Trophoblast cell (in vitro differentiated cells and primary cell): ENCODE measurements around the gene MPZL1.

ENCODE experiments used
- DNase-seq, 2 donors: peaks; one replicate each; pipeline ENCODE4 v3.0.0-alpha.2; 2016
- H2AFZ ChIP-seq: 2 replicates; pipeline ENCODE4 v1.6.1; 2013; ENCODE audit warnings: low read length, moderate library complexity, mild to moderate bottlenecking; ENCODE audit not compliant: insufficient read depth, poor library complexity
- H2AK5ac ChIP-seq: 2 replicates; pipeline ENCODE4 v1.6.1; 2013; ENCODE audit warnings: mild to moderate bottlenecking, low read length
- H2BK120ac ChIP-seq: 2 replicates; pipeline ENCODE4 v1.6.1; 2013; ENCODE audit warnings: low read length, mild to moderate bottlenecking, moderate library complexity; ENCODE audit not compliant: insufficient read depth, poor library complexity
- H2BK12ac ChIP-seq: 2 replicates; pipeline ENCODE4 v1.6.1; 2013; ENCODE audit warnings: mild to moderate bottlenecking, low read length, moderate library complexity
- H2BK5ac ChIP-seq: 2 replicates; pipeline ENCODE4 v1.6.1; 2013; ENCODE audit warnings: low read length, low read depth, moderate library complexity, mild to moderate bottlenecking; ENCODE audit not compliant: poor library complexity
- H3K14ac ChIP-seq: 2 replicates; pipeline ENCODE4 v1.6.1; 2013; ENCODE audit warnings: mild to moderate bottlenecking, low read length
- H3K18ac ChIP-seq: 2 replicates; pipeline ENCODE4 v1.6.1; 2013; ENCODE audit warnings: mild to moderate bottlenecking, low read length
- H3K23ac ChIP-seq: 2 replicates; pipeline ENCODE4 v1.6.1; 2013; ENCODE audit warnings: low read length
- H3K27ac ChIP-seq: 2 replicates; pipeline ENCODE4 v1.5.1; 2013; ENCODE audit warnings: low read depth, mild to moderate bottlenecking, inconsistent platforms, low read length, moderate library complexity
- H3K27me3 ChIP-seq: 2 replicates; pipeline ENCODE4 v1.6.1; 2013; ENCODE audit warnings: inconsistent platforms, mild to moderate bottlenecking, low read length, moderate library complexity; ENCODE audit not compliant: insufficient read depth
- H3K36me3 ChIP-seq, 2 experiments: 1 replicate in 1 of 2; 2 replicates in 1 of 2; pipeline ENCODE4 v1.6.1; 2013; ENCODE audit warnings: low read length in 2 of 2, mild to moderate bottlenecking in 2 of 2, moderate library complexity in 1 of 2; ENCODE audit not compliant: insufficient read depth in 2 of 2, control insufficient read depth in 1 of 2
- H3K4ac ChIP-seq: 2 replicates; pipeline ENCODE4 v1.6.1; 2013; ENCODE audit warnings: low read depth, mild to moderate bottlenecking, low read length, moderate library complexity
- H3K4me1 ChIP-seq, 2 experiments: 1 replicate in 1 of 2; 2 replicates in 1 of 2; pipeline ENCODE4 v1.6.1; 2013; ENCODE audit warnings: low read length in 2 of 2, mild to moderate bottlenecking in 2 of 2, moderate library complexity in 1 of 2; ENCODE audit not compliant: insufficient read depth in 2 of 2, control insufficient read depth in 1 of 2
- H3K4me2 ChIP-seq: 2 replicates; pipeline ENCODE4 v1.6.1; 2013; ENCODE audit warnings: inconsistent platforms, mild to moderate bottlenecking, low read length, moderate library complexity
- H3K4me3 ChIP-seq: 2 replicates; pipeline ENCODE4 v1.5.1; 2013; ENCODE audit warnings: mild to moderate bottlenecking, low read depth, low read length, inconsistent platforms
- H3K79me1 ChIP-seq: one replicate; pipeline ENCODE4 v1.6.1; 2013; ENCODE audit warnings: low read length
- H3K79me2 ChIP-seq: 2 replicates; pipeline ENCODE4 v1.6.1; 2013; ENCODE audit warnings: low read length, mild to moderate bottlenecking; ENCODE audit not compliant: control insufficient read depth, insufficient read depth, poor library complexity
- H3K9ac ChIP-seq: 2 replicates; pipeline ENCODE4 v1.6.1; 2013; ENCODE audit warnings: mild to moderate bottlenecking, low read length
- H3K9me3 ChIP-seq: 2 replicates; pipeline ENCODE4 v1.6.1; 2013; ENCODE audit warnings: low read depth, mild to moderate bottlenecking, control low read depth, inconsistent platforms, low read length; ENCODE audit not compliant: insufficient read depth
- H4K12ac ChIP-seq: 2 replicates; pipeline ENCODE4 v1.6.1; 2013; ENCODE audit warnings: low read depth, mild to moderate bottlenecking, low read length, moderate library complexity
- H4K8ac ChIP-seq: 2 replicates; pipeline ENCODE4 v1.6.1; 2013; ENCODE audit warnings: low read depth, mild to moderate bottlenecking, low read length, moderate library complexity
- H4K91ac ChIP-seq: one replicate; pipeline ENCODE4 v1.6.1; 2013; ENCODE audit warnings: low read depth, mild to moderate bottlenecking, low read length, moderate library complexity
- WGBS: extraction: QIAGEN DNeasy Blood & Tissue Kit; methylation state at CpG from one replicate; pipeline ENCODE4 v1.1.7; 2013; ENCODE audit warnings: missing lambda C conversion rate; ENCODE audit not compliant: insufficient read length, insufficient coverage; ENCODE audit errors: extremely low coverage; 5-methylcytosine and 5-hydroxymethylcytosine counted together

MPZL1 gene

DNA sequence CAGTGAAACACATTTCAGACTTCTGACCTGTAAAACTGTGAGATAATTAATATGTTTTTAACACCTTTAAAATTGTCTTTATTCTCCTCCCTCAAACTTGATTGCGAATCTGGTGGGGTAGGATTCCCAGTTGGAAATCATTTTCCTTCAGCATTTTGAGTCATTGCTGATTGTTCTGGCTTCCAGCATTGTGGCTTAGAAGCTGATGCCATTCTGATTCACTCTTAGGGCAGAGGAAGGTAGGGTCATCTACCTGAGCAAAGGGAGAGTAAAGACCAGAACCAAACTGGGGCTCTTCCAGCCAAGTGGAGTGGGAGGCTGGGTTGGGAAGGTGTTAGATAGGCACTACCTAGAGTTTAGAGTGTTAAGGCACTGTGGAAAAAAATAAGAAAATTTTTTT is 61.2 kb downstream of the MPZL1 start:
- DNase-seq: no peak
- no peaks in the 10 kb centered on the region for H3K27me3 ChIP-seq
- no peak overlapping the region for H4K91ac ChIP-seq
- H3K23ac ChIP-seq: no peak overlapping the region
- no CpG with 5 or more reads among the region's 1 CpG for WGBS
- no peaks in the 10 kb centered on the region for H3K9me3 ChIP-seq
- no peak overlapping the region for H3K14ac ChIP-seq
- H3K4me1 ChIP-seq: no peaks in the 10 kb centered on the region
- H2AFZ ChIP-seq: no peak overlapping the region
- no peak overlapping the region for H3K4me2 ChIP-seq
- H2BK12ac ChIP-seq: no peak overlapping the region
- no peak overlapping the region for H2BK5ac ChIP-seq
- H4K8ac ChIP-seq: no peak overlapping the region
- no peak overlapping the region for H2BK120ac ChIP-seq
- H3K9ac ChIP-seq: no peak overlapping the region
- H3K4me3 ChIP-seq: no peak overlapping the region
- H3K79me1 ChIP-seq: no peaks in the 10 kb centered on the region
- no peak overlapping the region for H4K12ac ChIP-seq
- no peaks in the 10 kb centered on the region for H3K79me2 ChIP-seq
- no peak overlapping the region for H2AK5ac ChIP-seq
- H3K4ac ChIP-seq: no peak overlapping the region
- H3K18ac ChIP-seq: no peak overlapping the region
- H3K36me3 ChIP-seq: peaks cover 12 to 26% of the 10 kb centered on the region in 2 experiments
- no peak overlapping the region for H3K27ac ChIP-seq

GRCh38 chr1:167784876-167785550 is 63.2 kb downstream of the MPZL1 start:
- DNase-seq: no peak
- Histone ChIP-seq H3K79me2 (no peaks in the 10 kb centered on the region), H3K18ac (no peak overlapping the region), H3K36me3 (peaks cover 14 to 36% of the 10 kb centered on the region in 2 experiments), H3K23ac (no peak overlapping the region), H4K12ac (no peak overlapping the region), H2BK120ac (no peak overlapping the region), H3K9ac (no peak overlapping the region), H3K14ac (no peak overlapping the region), H3K27ac (no peak overlapping the region), H2BK12ac (no peak overlapping the region), H2AK5ac (no peak overlapping the region), H3K4me3 (no peak overlapping the region), H3K79me1 (no peaks in the 10 kb centered on the region), H3K27me3 (no peaks in the 10 kb centered on the region), H3K4ac (no peak overlapping the region), H4K8ac (no peak overlapping the region), H4K91ac (no peak overlapping the region), H3K4me2 (no peak overlapping the region), H3K4me1 (no peaks in the 10 kb centered on the region), H3K9me3 (no peaks in the 10 kb centered on the region), H2BK5ac (no peak overlapping the region), H2AFZ (no peak overlapping the region)
- WGBS: 100% methylated on average over 2 of the region's 3 CpGs

- Histone ChIP-seq H3K27ac (no peak overlapping the region), H2BK12ac (no peak overlapping the region), H2AK5ac (no peak overlapping the region), H3K4ac (no peak overlapping the region), H3K4me1 (peaks cover 0 to 2% of the 10 kb centered on the region in 2 experiments), H4K8ac (no peak overlapping the region), H2AFZ (no peak overlapping the region), H3K79me2 (no peaks in the 10 kb centered on the region), H3K18ac (no peak overlapping the region), H3K79me1 (no peaks in the 10 kb centered on the region), H3K23ac (no peak overlapping the region), H3K27me3 (no peaks in the 10 kb centered on the region), H3K9me3 (no peaks in the 10 kb centered on the region), H2BK120ac (no peak overlapping the region), H3K4me3 (no peak overlapping the region), H2BK5ac (no peak overlapping the region), H3K14ac (no peak overlapping the region), H3K9ac (no peak overlapping the region), H4K12ac (no peak overlapping the region), H3K36me3 (peaks cover 24 to 47% of the 10 kb centered on the region in 2 experiments), H3K4me2 (no peak overlapping the region), H4K91ac (no peak overlapping the region)
- DNase-seq: no peak
- WGBS: no CpG with 5 or more reads among the region's 5 CpGs
These were observed 64.7 kb downstream of the MPZL1 start for GRCh38 chr1:167786502-167786901.

DNA sequence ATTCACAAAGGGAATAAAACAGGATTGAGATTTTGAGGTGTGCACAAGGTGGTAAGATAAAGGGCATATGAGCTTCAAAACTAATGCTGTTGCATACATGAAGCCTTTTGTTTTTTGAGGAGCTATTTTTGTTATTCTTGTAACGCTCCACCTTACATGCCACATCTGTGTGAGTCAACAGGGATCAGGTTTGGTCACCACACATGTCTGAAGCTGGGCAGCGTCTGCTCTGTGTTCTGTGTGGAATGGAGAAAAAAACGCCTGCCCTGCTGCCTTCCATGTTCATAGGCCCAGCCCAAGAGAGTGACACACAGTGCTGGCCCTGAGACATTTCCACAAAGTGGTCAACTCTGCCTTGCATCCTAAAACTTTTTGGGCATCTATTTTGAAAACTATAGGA is 67.7 kb downstream of the MPZL1 start:
- Histone ChIP-seq H3K4ac (no peak overlapping the region), H3K27ac (peak overlapping the region; percentile 6), H3K9me3 (no peaks in the 10 kb centered on the region), H2AK5ac (no peak overlapping the region), H3K27me3 (no peaks in the 10 kb centered on the region), H3K36me3 (peaks cover 32 to 51% of the 10 kb centered on the region in 2 experiments), H3K4me2 (no peak overlapping the region), H3K4me1 (peaks cover 0 to 2% of the 10 kb centered on the region in 2 experiments), H4K12ac (no peak overlapping the region), H2AFZ (no peak overlapping the region), H3K9ac (no peak overlapping the region), H4K8ac (no peak overlapping the region), H3K4me3 (no peak overlapping the region), H3K79me1 (no peaks in the 10 kb centered on the region), H3K79me2 (no peaks in the 10 kb centered on the region), H4K91ac (no peak overlapping the region), H2BK5ac (no peak overlapping the region), H3K23ac (no peak overlapping the region), H3K18ac (no peak overlapping the region), H2BK120ac (no peak overlapping the region), H2BK12ac (no peak overlapping the region), H3K14ac (no peak overlapping the region)
- WGBS: no CpG with 5 or more reads among the region's 3 CpGs
- peak; percentile 42 to 67 for DNase-seq
